OCI-LY3 (cell line): ENCODE results near the gene ABCB10.

Experiments used
- H2AFZ ChIP-seq: fragments of 200-600, 300-600 bp; shearing (Covaris generic); 2 replicates; pipeline ENCODE4 v1.6.0; 2014; ENCODE audit warnings: antibody characterized with exemption, low read depth, low read length
- H3K27ac ChIP-seq: fragments of 200-600, 300-600 bp; sonication (generic); 2 replicates; pipeline ENCODE4 v1.5.1; 2014; ENCODE audit warnings: mild to moderate bottlenecking, low read length, moderate library complexity, mixed read lengths
- H3K27me3 ChIP-seq: fragments of 200-600, 300-600 bp; sonication (generic); 2 replicates; pipeline ENCODE4 v1.6.1; 2014; ENCODE audit warnings: low read depth, low read length, mixed read lengths
- H3K36me3 ChIP-seq: fragments of 200-600, 300-600 bp; sonication (generic); replicated peaks from 2 replicates; pipeline ENCODE3; 2014; ENCODE audit warnings: low read depth, low read length, mixed read lengths
- H3K4me1 ChIP-seq: fragments of 300-600, 200-600 bp; sonication (generic); 2 replicates; pipeline ENCODE4 v1.6.1; 2014; ENCODE audit warnings: low read length, mixed read lengths
- H3K4me2 ChIP-seq: fragments of 200-600, 300-600 bp; sonication (generic); 2 replicates; pipeline ENCODE4 v1.6.1; 2014; ENCODE audit warnings: low read length, mixed read lengths
- H3K4me3 ChIP-seq: fragments of 300-600, 200-600 bp; sonication (generic); 2 replicates; pipeline ENCODE4 v1.5.1; 2014; ENCODE audit warnings: antibody characterized with exemption, mild to moderate bottlenecking, low read length, moderate library complexity
- H3K79me2 ChIP-seq: fragments of 300-600, 200-600 bp; shearing (Covaris generic); 2 replicates; pipeline ENCODE4 v1.6.1; 2014; ENCODE audit warnings: mild to moderate bottlenecking, low read length, mixed read lengths
- H3K9ac ChIP-seq: fragments of 300-600, 200-600 bp; shearing (Covaris generic); 2 replicates; pipeline ENCODE4 v1.6.0; 2014; ENCODE audit warnings: mild to moderate bottlenecking, low read length, moderate library complexity
- H3K9me3 ChIP-seq: fragments of 200-600, 300-600 bp; shearing (Covaris generic); 2 replicates; pipeline ENCODE4 v1.6.1; 2014; ENCODE audit warnings: low read length, mixed read lengths; ENCODE audit not compliant: insufficient read depth
- H4K20me1 ChIP-seq: fragments of 200-600, 300-600 bp; sonication (generic); 2 replicates; pipeline ENCODE4 v1.6.1; 2016; ENCODE audit warnings: low read length, mixed read lengths; ENCODE audit not compliant: insufficient read depth
- EZH2phosphoT487 ChIP-seq: fragments of 200-600 bp; shearing (Covaris generic); IDR thresholded peaks from 2 replicates; pipeline ENCODE4 v1.6.1; 2018; ENCODE audit warnings: antibody characterized with exemption, mixed run types, low read depth
- TF ChIP-seq, protein P1 (sequence below): fragments of 200-600, 300-600 bp; sonication (generic); IDR thresholded peaks from 2 replicates; pipeline ENCODE4 v1.5.1; 2014; ENCODE audit warnings: antibody characterized with exemption, low read length, low read depth

The ABCB10 gene

DNA sequence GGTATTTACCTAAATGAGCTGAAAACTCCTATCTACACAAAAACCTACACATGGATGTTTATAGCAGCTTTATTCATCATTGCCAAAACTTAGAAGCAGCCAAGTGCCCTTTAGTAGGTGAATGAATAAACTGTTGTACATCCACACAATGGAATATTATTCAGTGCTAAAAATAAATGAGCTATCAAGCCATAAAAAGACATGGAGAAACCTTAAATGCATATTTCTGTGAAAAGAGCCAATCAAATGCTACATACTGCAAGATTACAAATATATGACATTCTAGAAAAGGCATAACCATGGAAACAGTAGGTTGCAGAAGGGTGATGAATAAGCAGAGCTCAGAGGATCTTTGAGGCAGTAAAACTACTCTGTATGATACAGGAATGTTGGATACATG lies 23.3 kb downstream of the ABCB10 start:
- no peaks in the 10 kb centered on the region for H3K4me1 ChIP-seq
- no peak overlapping the region for H3K27ac ChIP-seq
- TF ChIP-seq EZH2phosphoT487, result no peak
- TF ChIP-seq, protein P1, sequence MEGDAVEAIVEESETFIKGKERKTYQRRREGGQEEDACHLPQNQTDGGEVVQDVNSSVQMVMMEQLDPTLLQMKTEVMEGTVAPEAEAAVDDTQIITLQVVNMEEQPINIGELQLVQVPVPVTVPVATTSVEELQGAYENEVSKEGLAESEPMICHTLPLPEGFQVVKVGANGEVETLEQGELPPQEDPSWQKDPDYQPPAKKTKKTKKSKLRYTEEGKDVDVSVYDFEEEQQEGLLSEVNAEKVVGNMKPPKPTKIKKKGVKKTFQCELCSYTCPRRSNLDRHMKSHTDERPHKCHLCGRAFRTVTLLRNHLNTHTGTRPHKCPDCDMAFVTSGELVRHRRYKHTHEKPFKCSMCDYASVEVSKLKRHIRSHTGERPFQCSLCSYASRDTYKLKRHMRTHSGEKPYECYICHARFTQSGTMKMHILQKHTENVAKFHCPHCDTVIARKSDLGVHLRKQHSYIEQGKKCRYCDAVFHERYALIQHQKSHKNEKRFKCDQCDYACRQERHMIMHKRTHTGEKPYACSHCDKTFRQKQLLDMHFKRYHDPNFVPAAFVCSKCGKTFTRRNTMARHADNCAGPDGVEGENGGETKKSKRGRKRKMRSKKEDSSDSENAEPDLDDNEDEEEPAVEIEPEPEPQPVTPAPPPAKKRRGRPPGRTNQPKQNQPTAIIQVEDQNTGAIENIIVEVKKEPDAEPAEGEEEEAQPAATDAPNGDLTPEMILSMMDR, result no peak
- no peak overlapping the region for H3K9ac ChIP-seq
- no peak overlapping the region for H2AFZ ChIP-seq
- H3K79me2 ChIP-seq, result no peaks in the 10 kb centered on the region
- no peaks in the 10 kb centered on the region for H3K27me3 ChIP-seq
- no peaks in the 10 kb centered on the region; the same call in 1 of the 2 replicates for H4K20me1 ChIP-seq
- H3K4me3 ChIP-seq, result no peak overlapping the region
- peaks cover 37% of the 10 kb centered on the region for H3K36me3 ChIP-seq
- H3K9me3 ChIP-seq, result no peaks in the 10 kb centered on the region
- H3K4me2 ChIP-seq, result no peak overlapping the region

DNA sequence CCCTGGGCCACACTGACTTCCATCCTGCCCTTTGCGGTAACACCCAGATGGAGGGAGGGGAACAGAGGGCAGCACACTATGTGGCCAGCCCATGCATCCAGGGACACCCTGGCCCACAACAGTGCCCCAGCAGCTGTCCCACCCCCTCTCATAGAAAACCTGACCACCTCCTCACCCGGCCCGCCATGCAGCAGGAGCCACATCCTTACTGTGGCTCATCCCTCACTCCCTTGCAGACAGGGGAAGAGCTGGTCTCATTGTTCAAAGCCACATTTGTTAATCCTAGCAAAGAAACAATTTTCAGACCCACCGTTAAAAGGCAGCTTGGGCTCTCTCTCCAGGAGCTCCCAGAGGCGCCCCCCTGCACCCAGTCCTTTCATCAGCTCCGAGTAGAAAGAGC lies 27.2 kb downstream of the ABCB10 start:
- Histone ChIP-seq H3K27ac (no peak overlapping the region), H3K9ac (no peak overlapping the region), H3K4me1 (peaks cover 11% of the 10 kb centered on the region), H3K36me3 (peaks cover 33% of the 10 kb centered on the region), H3K79me2 (no peaks in the 10 kb centered on the region), H2AFZ (no peak overlapping the region), H4K20me1 (peaks cover 7% of the 10 kb centered on the region), H3K9me3 (no peaks in the 10 kb centered on the region), H3K4me3 (no peak overlapping the region), H3K4me2 (no peak overlapping the region), H3K27me3 (no peaks in the 10 kb centered on the region)
- TF ChIP-seq, protein P1, result no peak
- no peak for TF ChIP-seq EZH2phosphoT487

DNA sequence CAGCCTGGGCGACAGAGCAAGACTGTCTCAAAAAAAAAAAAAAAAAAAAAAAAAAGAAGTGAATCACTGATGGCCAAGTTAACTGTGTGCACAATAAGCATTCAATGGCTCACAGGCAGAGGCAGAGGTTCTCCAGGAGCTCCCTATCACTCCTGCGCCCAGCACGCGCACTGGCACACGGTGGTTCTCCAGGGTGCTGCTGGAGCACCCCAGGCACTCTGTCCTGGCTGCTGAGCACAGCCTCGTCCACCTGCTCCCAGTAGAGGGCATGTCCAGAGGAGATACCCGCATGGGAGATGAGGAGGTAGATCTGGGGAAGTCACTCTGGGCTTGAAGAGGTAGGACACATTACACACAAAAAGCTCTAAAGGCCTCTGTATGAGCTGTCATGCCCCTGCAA lies 28.9 kb downstream of the ABCB10 start:
- Histone ChIP-seq H3K36me3 (peaks cover 41% of the 10 kb centered on the region), H3K27ac (no peak overlapping the region)

DNA sequence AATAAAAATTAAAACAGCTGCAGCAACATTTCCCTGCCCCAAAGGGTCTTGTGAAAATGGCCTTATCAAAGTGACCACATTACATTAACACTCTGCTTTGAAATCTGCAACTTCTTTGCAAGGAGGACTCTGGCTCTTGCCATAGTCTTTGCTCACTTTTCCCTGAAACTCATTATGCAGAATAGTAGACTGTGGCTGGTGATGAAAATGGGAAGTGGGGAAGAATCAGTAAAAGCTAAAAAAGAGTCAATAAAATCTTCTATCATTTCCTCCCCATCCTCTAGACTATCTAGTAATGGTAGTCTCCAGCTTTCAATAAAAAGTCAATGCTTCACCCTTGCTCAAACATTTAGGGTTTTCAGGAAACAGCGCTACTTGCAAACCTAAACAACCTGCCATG lies 31.8 kb downstream of the ABCB10 start:
- H3K79me2 ChIP-seq, result no peaks in the 10 kb centered on the region
- no peaks in the 10 kb centered on the region for H3K27me3 ChIP-seq
- H4K20me1 ChIP-seq, result peaks cover 13% of the 10 kb centered on the region; the same call in 1 of the 2 replicates
- peaks cover 30% of the 10 kb centered on the region for H3K36me3 ChIP-seq
- H3K9ac ChIP-seq, result no peak overlapping the region
- TF ChIP-seq, protein P1, result no peak
- TF ChIP-seq EZH2phosphoT487, result no peak
- H3K4me3 ChIP-seq, result no peak overlapping the region
- H3K4me2 ChIP-seq, result peak overlapping the region; percentile 5; the same call in 1 of the 2 replicates
- no peaks in the 10 kb centered on the region for H3K9me3 ChIP-seq
- H3K4me1 ChIP-seq, result peaks cover 12% of the 10 kb centered on the region
- H2AFZ ChIP-seq, result no peak overlapping the region
- no peak overlapping the region for H3K27ac ChIP-seq

More for the DNA sequence above, 28.9 kb downstream of the ABCB10 start:
- Histone ChIP-seq H3K4me2 (no peak overlapping the region), H3K4me3 (no peak overlapping the region), H3K9me3 (no peaks in the 10 kb centered on the region), H3K9ac (no peak overlapping the region), H3K4me1 (peaks cover 12% of the 10 kb centered on the region), H3K27me3 (no peaks in the 10 kb centered on the region), H2AFZ (no peak overlapping the region), H3K79me2 (no peaks in the 10 kb centered on the region), H4K20me1 (peaks cover 13% of the 10 kb centered on the region)
- TF ChIP-seq, protein P1, result no peak
- no peak for TF ChIP-seq EZH2phosphoT487
